Neural cell (in vitro differentiated cells): ENCODE results near the gene CRTC1.

ENCODE experiments used
- EP300 ChIP-seq: fragments of 450-650 bp; conservative IDR thresholded peaks from 2 replicates; pipeline ENCODE4 v1.6.1; 2014; ENCODE audit warnings: antibody characterized with exemption, mild to moderate bottlenecking, moderate library complexity; ENCODE audit not compliant: poor library complexity, severe bottlenecking
- EZH2 ChIP-seq: fragments of 200-600, 300-800 bp; shearing (Covaris generic), sonication (generic); IDR thresholded peaks from 2 replicates; pipeline ENCODE4 v1.6.1; 2014; ENCODE audit warnings: antibody characterized with exemption, low read length, borderline replicate concordance, mild to moderate bottlenecking; ENCODE audit not compliant: insufficient read depth, poor library complexity, severe bottlenecking
- POLR2AphosphoS5 ChIP-seq: IDR thresholded peaks from 2 replicates; pipeline ENCODE4 v1.6.1; 2012
- SMC3 ChIP-seq: fragments of 450-650 bp; conservative IDR thresholded peaks from 2 replicates; pipeline ENCODE4 v1.6.1; 2014; ENCODE audit warnings: antibody characterized with exemption, mild to moderate bottlenecking, moderate library complexity; ENCODE audit not compliant: poor library complexity
- TAF1 ChIP-seq: IDR thresholded peaks from 2 replicates; pipeline ENCODE4 v1.6.1; 2012; ENCODE audit warnings: low read depth
- TF ChIP-seq, protein P1 (sequence below): fragments of 450-650 bp; IDR thresholded peaks from 2 replicates; pipeline ENCODE4 v1.5.1; 2014; ENCODE audit warnings: antibody characterized with exemption, mild to moderate bottlenecking, moderate library complexity; ENCODE audit not compliant: poor library complexity, severe bottlenecking

- TF ChIP-seq TAF1 (no peak), EP300 (no peak), SMC3 (no peak), EZH2 (no peak), POLR2AphosphoS5 (no peak)
- TF ChIP-seq, protein P1, sequence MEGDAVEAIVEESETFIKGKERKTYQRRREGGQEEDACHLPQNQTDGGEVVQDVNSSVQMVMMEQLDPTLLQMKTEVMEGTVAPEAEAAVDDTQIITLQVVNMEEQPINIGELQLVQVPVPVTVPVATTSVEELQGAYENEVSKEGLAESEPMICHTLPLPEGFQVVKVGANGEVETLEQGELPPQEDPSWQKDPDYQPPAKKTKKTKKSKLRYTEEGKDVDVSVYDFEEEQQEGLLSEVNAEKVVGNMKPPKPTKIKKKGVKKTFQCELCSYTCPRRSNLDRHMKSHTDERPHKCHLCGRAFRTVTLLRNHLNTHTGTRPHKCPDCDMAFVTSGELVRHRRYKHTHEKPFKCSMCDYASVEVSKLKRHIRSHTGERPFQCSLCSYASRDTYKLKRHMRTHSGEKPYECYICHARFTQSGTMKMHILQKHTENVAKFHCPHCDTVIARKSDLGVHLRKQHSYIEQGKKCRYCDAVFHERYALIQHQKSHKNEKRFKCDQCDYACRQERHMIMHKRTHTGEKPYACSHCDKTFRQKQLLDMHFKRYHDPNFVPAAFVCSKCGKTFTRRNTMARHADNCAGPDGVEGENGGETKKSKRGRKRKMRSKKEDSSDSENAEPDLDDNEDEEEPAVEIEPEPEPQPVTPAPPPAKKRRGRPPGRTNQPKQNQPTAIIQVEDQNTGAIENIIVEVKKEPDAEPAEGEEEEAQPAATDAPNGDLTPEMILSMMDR = no peak
These were observed 42.6 kb downstream of the CRTC1 start for GRCh38 chr19:18725841-18726770.
